Gastrocnemius medialis (tissue), 4 donors: ENCODE measurements around the gene MSANTD2. TPM values are rescaled to one million over a fixed set of nuclear protein-coding genes. Genes with fewer than 3 reads are reported as not detected.

Experiments used
- ATAC-seq, 2 donors: fragments of 150-250 bp; one replicate each; pipeline ENCODE4 v1.9.1; 2016
- DNase-seq, 2 donors: peaks; one replicate each; pipeline ENCODE4 v3.0.0-alpha.2; 2019
- H3K27ac ChIP-seq, 4 donors: fragments of 200-600 bp; sonication (generic); 1 replicate in 1 of 4; 2 replicates in 3 of 4; pipeline ENCODE4 v1.5.1; 2016 to 2018; ENCODE audit warnings: mild to moderate bottlenecking in 2 of 4, moderate library complexity in 1 of 4
- H3K27me3 ChIP-seq, 3 donors: fragments of 200-600 bp; sonication (generic) in 2 of 3; 1 replicate in 1 of 3; 2 replicates in 2 of 3; pipeline versions ENCODE4 v1.5.1 to v1.6.0; 2016 to 2019; ENCODE audit warnings: mild to moderate bottlenecking in 1 of 3, moderate library complexity in 1 of 3
- H3K36me3 ChIP-seq, 2 donors: fragments of 200-600 bp; sonication (generic) in 1 of 2; one replicate each; pipeline ENCODE4 v1.5.1; 2017 to 2018
- H3K4me1 ChIP-seq, 2 donors: fragments of 200-600 bp; sonication (generic) in 1 of 2; one replicate each; pipeline ENCODE4 v1.5.1; 2016 to 2017; ENCODE audit warnings: mild to moderate bottlenecking in 2 of 2
- H3K4me3 ChIP-seq, 4 donors: fragments of 200-600 bp; sonication (generic) in 3 of 4; 1 replicate in 1 of 4; 2 replicates in 3 of 4; pipeline ENCODE4 v1.5.1; 2016 to 2019; ENCODE audit warnings: mild to moderate bottlenecking in 2 of 4
- H3K9me3 ChIP-seq, 3 donors: fragments of 200-600 bp; sonication (generic) in 2 of 3; 1 replicate in 1 of 3; 2 replicates in 2 of 3; pipeline ENCODE4 v1.5.1; 2016 to 2019
- POLR2A ChIP-seq, 2 donors: fragments of 450-650 bp; IDR thresholded peaks; one replicate each; pipeline ENCODE4 v1.6.1; 2017; ENCODE audit warnings: antibody characterized with exemption in 2 of 2, mild to moderate bottlenecking in 2 of 2, moderate library complexity in 2 of 2
- in situ Hi-C, 4 donors: fragments of 200-750 bp; cut with MboI; loops; one replicate each; pipeline versions ENCODE4 v1.15.0 to v1.8.0; 2017; ENCODE audit warnings: low sequenced_read_pairs in 4 of 4
- intact Hi-C: fragments of 100-400 bp; cut with DNase I; formaldehyde crosslinking; loops from one replicate; pipeline ENCODE4 v1.15.1; 2023; ENCODE audit warnings: low total_unique reads
- total RNA-seq, 4 donors: library from RNA; depleted of rRNA; stranded (reverse); fragments of >200 nt; gene quantifications; one replicate each; pipeline versions ENCODE4 v1.1.0 to v1.2.3, GENCODE V29; 2016
- TF ChIP-seq, protein P1 (sequence below), 5 experiments: fragments of 450-650 bp in 3 of 5; fragments of 200-600 bp in 2 of 5; sonication (generic) in 2 of 5; IDR thresholded peaks in 4 of 5; conservative IDR thresholded peaks in 1 of 5; 1 replicate in 4 of 5; 2 replicates in 1 of 5; pipeline ENCODE4 v1.5.1; 2016 to 2019; ENCODE audit warnings: antibody characterized with exemption in 5 of 5, mild to moderate bottlenecking in 3 of 5, moderate library complexity in 3 of 5

MSANTD2 gene
- total RNA-seq, 4 donors from 2014 or later: 3.3 to 5.1 (median 3.8) TPM

DNA sequence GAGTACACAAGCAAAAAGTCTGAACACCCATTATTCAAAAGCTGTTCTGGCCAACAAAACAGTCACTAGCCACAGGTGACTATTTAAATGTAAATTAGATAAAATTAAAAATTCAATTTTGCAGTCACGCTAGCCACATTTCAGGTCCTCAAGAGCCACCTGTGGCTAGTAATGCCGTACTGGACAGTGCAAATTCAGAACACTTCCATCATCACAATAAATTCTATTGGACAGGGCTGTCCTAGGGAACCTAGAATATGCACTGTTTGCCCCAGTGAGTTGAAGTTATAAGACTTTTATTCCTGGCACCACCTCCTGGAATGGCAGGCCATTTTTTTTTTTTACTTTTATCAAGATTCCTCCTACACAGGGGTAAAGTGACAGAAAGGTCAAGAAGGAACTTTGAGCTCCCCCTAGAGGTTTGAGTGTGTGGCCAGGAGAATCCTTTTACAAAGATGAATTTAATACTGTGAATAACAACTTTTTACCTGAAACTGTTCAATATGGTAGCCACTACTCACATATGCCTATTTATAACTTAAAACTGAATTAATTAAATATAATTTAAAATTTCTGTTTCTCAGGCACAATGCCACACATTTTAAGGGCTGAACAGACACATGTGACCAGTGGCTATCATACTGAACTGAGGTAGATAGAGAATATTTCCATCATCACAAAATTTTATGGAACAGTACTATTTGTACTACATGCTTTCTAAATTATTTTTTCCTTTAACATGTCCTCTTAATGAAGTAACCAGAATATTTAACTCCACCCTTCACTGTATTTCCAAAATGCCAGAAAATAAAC is 6.5 kb downstream of the MSANTD2 start:
- H3K27me3 ChIP-seq: no peaks in the 10 kb centered on the region
- H3K27ac ChIP-seq: no peak overlapping the region
- H3K4me1 ChIP-seq: peaks cover 11 to 47% of the 10 kb centered on the region in 2 donors
- H3K4me3 ChIP-seq: no peak overlapping the region
- no peaks in the 10 kb centered on the region for H3K9me3 ChIP-seq
- ATAC-seq: no peak
- TF ChIP-seq POLR2A (IDR thresholded peaks at IDR 0.05): no peak
- TF ChIP-seq, protein P1, sequence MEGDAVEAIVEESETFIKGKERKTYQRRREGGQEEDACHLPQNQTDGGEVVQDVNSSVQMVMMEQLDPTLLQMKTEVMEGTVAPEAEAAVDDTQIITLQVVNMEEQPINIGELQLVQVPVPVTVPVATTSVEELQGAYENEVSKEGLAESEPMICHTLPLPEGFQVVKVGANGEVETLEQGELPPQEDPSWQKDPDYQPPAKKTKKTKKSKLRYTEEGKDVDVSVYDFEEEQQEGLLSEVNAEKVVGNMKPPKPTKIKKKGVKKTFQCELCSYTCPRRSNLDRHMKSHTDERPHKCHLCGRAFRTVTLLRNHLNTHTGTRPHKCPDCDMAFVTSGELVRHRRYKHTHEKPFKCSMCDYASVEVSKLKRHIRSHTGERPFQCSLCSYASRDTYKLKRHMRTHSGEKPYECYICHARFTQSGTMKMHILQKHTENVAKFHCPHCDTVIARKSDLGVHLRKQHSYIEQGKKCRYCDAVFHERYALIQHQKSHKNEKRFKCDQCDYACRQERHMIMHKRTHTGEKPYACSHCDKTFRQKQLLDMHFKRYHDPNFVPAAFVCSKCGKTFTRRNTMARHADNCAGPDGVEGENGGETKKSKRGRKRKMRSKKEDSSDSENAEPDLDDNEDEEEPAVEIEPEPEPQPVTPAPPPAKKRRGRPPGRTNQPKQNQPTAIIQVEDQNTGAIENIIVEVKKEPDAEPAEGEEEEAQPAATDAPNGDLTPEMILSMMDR (IDR thresholded peaks at IDR 0.05 in 4 of 5, conservative IDR thresholded peaks at IDR 0.05 in 1 of 5): peak in 4 of 5 experiments; percentile 18 to 62 (median 41)
- in situ Hi-C loops: no loop called here
- intact Hi-C loops: no loop called here
- DNase-seq: no peak
- no peaks in the 10 kb centered on the region for H3K36me3 ChIP-seq

DNA sequence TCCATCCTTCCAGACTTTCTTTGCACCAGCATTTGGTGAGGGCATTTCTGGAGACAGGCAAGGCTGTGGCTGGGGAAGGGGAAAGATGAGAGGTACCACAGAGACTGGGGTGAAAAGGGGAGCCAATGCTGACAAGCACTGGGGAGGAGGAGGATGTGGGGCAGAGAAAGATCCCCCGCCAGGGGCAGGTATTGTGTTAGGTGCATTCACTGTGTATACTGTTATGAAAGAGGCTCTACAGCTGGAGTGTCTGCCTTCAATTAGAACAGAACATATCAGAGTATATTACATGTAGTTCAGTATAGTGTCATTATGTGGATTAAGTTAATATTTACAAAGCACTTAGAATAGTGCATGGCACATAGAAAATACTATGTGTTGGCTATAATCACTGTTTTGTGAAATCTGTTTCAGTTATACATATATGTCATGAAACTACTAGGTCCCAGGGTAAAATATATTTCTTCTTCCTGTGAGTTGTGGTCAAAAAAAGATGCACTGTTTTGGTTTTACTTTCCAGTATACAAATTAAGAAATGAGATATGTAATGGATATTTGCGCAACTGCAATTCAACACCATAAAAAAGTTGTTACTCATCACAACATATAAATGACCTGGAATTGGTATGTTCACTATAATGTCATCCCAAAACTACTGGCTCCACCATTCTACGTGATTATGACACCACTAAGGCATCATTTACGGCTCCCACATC is 8.4 kb downstream of the MSANTD2 start:
- H3K27ac ChIP-seq: no peak overlapping the region
- peaks cover 0 to 33% of the 10 kb centered on the region in 2 donors for H3K4me1 ChIP-seq
- H3K9me3 ChIP-seq: no peaks in the 10 kb centered on the region
- H3K27me3 ChIP-seq: no peaks in the 10 kb centered on the region
- ATAC-seq (no peak), DNase-seq (no peak)
- in situ Hi-C loops: no loop called here
- TF ChIP-seq, protein P1 (IDR thresholded peaks at IDR 0.05 in 4 of 5, conservative IDR thresholded peaks at IDR 0.05 in 1 of 5): no peak
- no peak for TF ChIP-seq POLR2A (IDR thresholded peaks at IDR 0.05)
- H3K4me3 ChIP-seq: no peak overlapping the region
- H3K36me3 ChIP-seq: no peaks in the 10 kb centered on the region
- intact Hi-C loops: no loop called here

DNA sequence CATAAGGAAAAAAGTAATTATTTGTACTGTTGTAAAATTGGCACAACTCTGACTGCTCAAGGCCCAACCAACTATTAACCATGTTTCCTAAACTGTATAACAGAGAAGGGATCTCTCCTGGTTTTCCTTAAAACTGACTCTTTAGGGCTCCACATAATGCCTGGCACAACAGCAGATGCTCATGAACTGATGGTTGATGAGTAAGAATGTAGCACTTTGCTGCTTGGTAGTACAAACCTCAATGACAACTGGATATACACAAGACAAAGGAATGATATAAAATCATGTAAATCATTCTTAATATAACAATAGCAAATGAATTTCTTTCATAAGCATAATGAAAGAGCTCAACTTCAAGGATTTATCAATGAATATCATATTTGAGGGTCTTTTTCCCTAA is 11.7 kb downstream of the MSANTD2 start:
- no peaks in the 10 kb centered on the region for H3K36me3 ChIP-seq
- DNase-seq: no peak
- TF ChIP-seq POLR2A (IDR thresholded peaks at IDR 0.05): no peak
- TF ChIP-seq, protein P1 (IDR thresholded peaks at IDR 0.05 in 4 of 5, conservative IDR thresholded peaks at IDR 0.05 in 1 of 5): no peak
- H3K4me3 ChIP-seq: no peak overlapping the region
- H3K27ac ChIP-seq: no peak overlapping the region
- intact Hi-C loops: no loop called here
- H3K27me3 ChIP-seq: no peaks in the 10 kb centered on the region
- ATAC-seq: no peak
- peaks cover 0 to 26% of the 10 kb centered on the region in 2 donors for H3K4me1 ChIP-seq
- in situ Hi-C loops: no loop called here
- H3K9me3 ChIP-seq: no peaks in the 10 kb centered on the region

DNA sequence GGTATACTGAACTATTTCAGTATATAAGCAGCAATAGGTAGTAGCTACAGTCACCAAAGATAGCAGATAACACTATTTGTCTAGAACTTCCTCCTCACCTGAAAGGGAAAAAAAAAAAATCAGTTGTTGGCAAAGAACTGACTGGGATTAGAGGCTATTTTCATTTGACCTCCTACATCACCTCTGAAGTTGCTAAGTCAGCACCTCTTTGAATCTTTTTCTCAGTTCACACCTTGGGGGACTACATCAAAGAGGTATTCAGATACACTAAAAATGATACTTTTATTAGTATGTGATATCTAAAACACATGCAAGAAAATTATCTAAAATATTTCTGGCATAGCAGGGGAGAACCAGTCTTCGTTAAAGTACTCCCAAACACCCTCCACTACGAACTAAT is 16.2 kb downstream of the MSANTD2 start:
- Histone ChIP-seq H3K4me1 (no peaks in the 10 kb centered on the region), H3K36me3 (no peaks in the 10 kb centered on the region), H3K27ac (no peak overlapping the region), H3K4me3 (no peak overlapping the region), H3K27me3 (no peaks in the 10 kb centered on the region), H3K9me3 (no peaks in the 10 kb centered on the region)
- ATAC-seq (no peak), DNase-seq (no peak)
- in situ Hi-C loops (no loop called here), intact Hi-C loops (no loop called here)
- TF ChIP-seq POLR2A (IDR thresholded peaks at IDR 0.05): no peak
- TF ChIP-seq, protein P1 (IDR thresholded peaks at IDR 0.05 in 4 of 5, conservative IDR thresholded peaks at IDR 0.05 in 1 of 5): no peak
